ENCODE measurements around the gene RARS1.

DNA sequence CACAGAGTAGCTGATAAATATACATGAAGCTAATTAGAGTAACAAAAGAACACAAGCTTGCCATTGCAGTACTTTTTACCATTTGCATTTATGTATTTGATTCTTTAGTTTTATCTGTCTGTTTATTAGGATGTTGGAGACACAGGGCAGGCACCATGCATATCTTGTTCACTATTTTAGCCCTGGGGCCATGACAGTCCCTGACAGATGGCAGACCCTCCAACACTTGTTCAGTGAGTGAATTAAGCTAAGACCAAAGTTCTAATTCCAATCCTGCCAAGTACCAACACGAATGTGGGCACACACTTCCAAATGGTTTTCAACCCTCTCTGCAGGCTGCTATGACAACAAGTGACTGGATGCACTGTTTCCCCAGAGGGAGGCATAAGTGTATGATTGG lies 12.0 kb upstream of the RARS1 start:
- TF ChIP-seq CTCF (IDR thresholded peaks at IDR 0.05) (no peak), EP300 (IDR thresholded peaks at IDR 0.05) (no peak), KDM1A (IDR thresholded peaks at IDR 0.05; ENCODE audit: low read depth) (no peak), RCOR1 (IDR thresholded peaks at IDR 0.05; ENCODE audit: low read depth, low read length) (no peak), JUN (IDR thresholded peaks at IDR 0.05) (no peak)
